ENCODE measurements around the gene SFMBT2. TPM values are rescaled to one million over a fixed set of nuclear protein-coding genes. Genes with fewer than 3 reads are reported as not detected.

Gene SFMBT2
- total RNA-seq, 6 experiments from 2014 or later: 1.4 to 3.4 (median 1.8) TPM

GRCh38 chr10:7374795-7375194 lies 36.0 kb downstream of the SFMBT2 start:
- Histone ChIP-seq H3K4me1 (no peaks in the 10 kb centered on the region), H3K27ac (no peak overlapping the region), H3K27me3 (no peaks in the 10 kb centered on the region), H3K9me3 (no peaks in the 10 kb centered on the region), H3K4me3 (no peak overlapping the region), H3K36me3 (no peaks in the 10 kb centered on the region)
- intact Hi-C loops (cut with DNase I): no loop called here
- WGBS (ENCODE audit: insufficient coverage, low coverage, low lambda C conversion rate, missing lambda C conversion rate): 68% methylated on average over 5 of the region's 5 CpGs
- DNase-seq: no peak
- TF ChIP-seq, protein P1, sequence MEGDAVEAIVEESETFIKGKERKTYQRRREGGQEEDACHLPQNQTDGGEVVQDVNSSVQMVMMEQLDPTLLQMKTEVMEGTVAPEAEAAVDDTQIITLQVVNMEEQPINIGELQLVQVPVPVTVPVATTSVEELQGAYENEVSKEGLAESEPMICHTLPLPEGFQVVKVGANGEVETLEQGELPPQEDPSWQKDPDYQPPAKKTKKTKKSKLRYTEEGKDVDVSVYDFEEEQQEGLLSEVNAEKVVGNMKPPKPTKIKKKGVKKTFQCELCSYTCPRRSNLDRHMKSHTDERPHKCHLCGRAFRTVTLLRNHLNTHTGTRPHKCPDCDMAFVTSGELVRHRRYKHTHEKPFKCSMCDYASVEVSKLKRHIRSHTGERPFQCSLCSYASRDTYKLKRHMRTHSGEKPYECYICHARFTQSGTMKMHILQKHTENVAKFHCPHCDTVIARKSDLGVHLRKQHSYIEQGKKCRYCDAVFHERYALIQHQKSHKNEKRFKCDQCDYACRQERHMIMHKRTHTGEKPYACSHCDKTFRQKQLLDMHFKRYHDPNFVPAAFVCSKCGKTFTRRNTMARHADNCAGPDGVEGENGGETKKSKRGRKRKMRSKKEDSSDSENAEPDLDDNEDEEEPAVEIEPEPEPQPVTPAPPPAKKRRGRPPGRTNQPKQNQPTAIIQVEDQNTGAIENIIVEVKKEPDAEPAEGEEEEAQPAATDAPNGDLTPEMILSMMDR (IDR thresholded peaks at IDR 0.05): no peak
- no peak for TF ChIP-seq POLR2A (IDR thresholded peaks at IDR 0.05)
- no peak for ATAC-seq

DNA sequence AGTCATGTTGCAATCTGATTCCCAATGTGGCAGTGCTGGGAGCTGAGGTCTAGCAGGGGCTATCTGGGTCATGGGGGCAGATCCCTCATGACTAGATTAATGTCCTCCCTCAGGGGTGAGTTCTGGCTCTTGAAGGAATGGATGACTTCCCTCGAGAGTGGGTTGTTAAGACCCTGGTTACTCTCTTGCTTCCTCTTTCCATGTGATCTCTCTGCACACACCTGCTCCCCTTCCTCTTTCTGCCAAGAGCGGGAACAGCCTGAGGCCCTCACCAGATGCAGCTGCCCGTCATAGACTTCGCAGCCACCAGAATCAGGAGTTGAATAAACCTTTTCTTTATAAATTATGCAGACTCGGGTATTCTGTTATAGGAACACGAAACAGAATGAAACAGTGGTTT lies 37.8 kb downstream of the SFMBT2 start:
- 77% methylated on average over 5 of the region's 6 CpGs for WGBS (ENCODE audit: insufficient coverage, low coverage, low lambda C conversion rate, missing lambda C conversion rate)
- H3K4me1 ChIP-seq: no peaks in the 10 kb centered on the region
- H3K27ac ChIP-seq: no peak overlapping the region
- TF ChIP-seq, protein P1 (IDR thresholded peaks at IDR 0.05): no peak
- no peak for TF ChIP-seq POLR2A (IDR thresholded peaks at IDR 0.05)
- DNase-seq (no peak), ATAC-seq (no peak)
- H3K9me3 ChIP-seq: no peaks in the 10 kb centered on the region
- H3K27me3 ChIP-seq: no peaks in the 10 kb centered on the region
- no peaks in the 10 kb centered on the region for H3K36me3 ChIP-seq
- no peak overlapping the region for H3K4me3 ChIP-seq
- intact Hi-C loops (cut with DNase I): no loop called here

- TF ChIP-seq POLR2A (IDR thresholded peaks at IDR 0.05): no peak
- TF ChIP-seq, protein P1 (IDR thresholded peaks at IDR 0.05): no peak
- H3K36me3 ChIP-seq: no peaks in the 10 kb centered on the region
- H3K27me3 ChIP-seq: no peaks in the 10 kb centered on the region
- intact Hi-C loops (cut with DNase I): no loop called here
- no peak for DNase-seq
- H3K9me3 ChIP-seq: no peaks in the 10 kb centered on the region
- no peak overlapping the region for H3K4me3 ChIP-seq
- WGBS (ENCODE audit: insufficient coverage, low coverage, low lambda C conversion rate, missing lambda C conversion rate): 74% methylated on average over 6 of the region's 8 CpGs
- H3K4me1 ChIP-seq: no peaks in the 10 kb centered on the region
- no peak overlapping the region for H3K27ac ChIP-seq
- ATAC-seq: no peak
Observed at GRCh38 chr10:7372504-7372903, 38.3 kb downstream of the SFMBT2 start.

DNA sequence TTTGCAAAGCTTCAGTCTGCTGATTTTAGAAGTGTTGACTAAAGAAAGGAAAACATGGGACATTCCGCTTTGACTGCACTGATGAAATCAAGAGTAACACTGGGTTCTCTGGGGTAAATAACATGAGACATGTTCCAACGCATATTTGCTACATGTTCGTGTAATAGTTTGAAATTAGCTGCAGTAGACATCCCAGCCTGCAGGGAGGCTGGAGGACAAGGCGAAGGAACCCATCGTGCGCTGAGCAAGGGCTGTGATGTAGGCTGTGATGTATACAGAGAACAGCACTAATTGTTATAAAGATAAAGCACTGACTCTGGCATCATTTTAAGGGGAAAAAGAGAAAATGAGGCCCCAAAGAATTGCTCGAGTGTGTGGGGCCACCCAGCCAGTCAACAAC lies 40.3 kb downstream of the SFMBT2 start:
- ATAC-seq (no peak), DNase-seq (no peak)

More for the DNA sequence above, 40.3 kb downstream of the SFMBT2 start:
- Histone ChIP-seq H3K9me3 (no peaks in the 10 kb centered on the region), H3K4me3 (no peak overlapping the region), H3K36me3 (no peaks in the 10 kb centered on the region), H3K4me1 (no peaks in the 10 kb centered on the region), H3K27me3 (no peaks in the 10 kb centered on the region), H3K27ac (no peak overlapping the region)
- 71% methylated on average over 4 of the region's 7 CpGs for WGBS (ENCODE audit: insufficient coverage, low coverage, low lambda C conversion rate, missing lambda C conversion rate)
- intact Hi-C loops (cut with DNase I): no loop called here
- TF ChIP-seq POLR2A (IDR thresholded peaks at IDR 0.05): no peak
- TF ChIP-seq, protein P1 (IDR thresholded peaks at IDR 0.05): no peak

Measured in right lobe of liver (tissue), 6 donors.